HG02943 (cell line): ENCODE results near the gene THAP3.
"Not testable (repeated sequence)": the region's sequence is repeated elsewhere in the genome, so short reads cannot be mapped to it uniquely, and the experiment has no call there.

Experiments
- ATAC-seq: cut with Tn5 transposase; IDR thresholded peaks from one replicate; pipeline ENCODE4 v1.9.1; 2021; ENCODE audit warnings: mild to moderate bottlenecking, low read depth, moderate library complexity; ENCODE audit not compliant: unreplicated experiment

The THAP3 gene

GRCh38 chr1:6590046-6590445 is 34.6 kb upstream of the THAP3 start:
- ATAC-seq: no peak

GRCh38 chr1:6591222-6591621 is 33.4 kb upstream of the THAP3 start:
- no peak for ATAC-seq

- ATAC-seq: no peak
These were observed 33.0 kb upstream of the THAP3 start for GRCh38 chr1:6591644-6592043.

- no peak for ATAC-seq
These were observed 32.2 kb upstream of the THAP3 start for GRCh38 chr1:6592441-6592840.

- ATAC-seq: no peak
These were observed 31.6 kb upstream of the THAP3 start for GRCh38 chr1:6592865-6593593.

GRCh38 chr1:6593810-6594209 is 30.9 kb upstream of the THAP3 start:
- no peak for ATAC-seq

- no peak for ATAC-seq
These were observed 29.5 kb upstream of the THAP3 start for GRCh38 chr1:6594977-6595740.

GRCh38 chr1:6596351-6596750 is 28.3 kb upstream of the THAP3 start:
- no peak for ATAC-seq

- ATAC-seq: no peak
These were observed 27.5 kb upstream of the THAP3 start for GRCh38 chr1:6596886-6597776.

GRCh38 chr1:6597777-6598131 is 26.9 kb upstream of the THAP3 start:
- no peak for ATAC-seq

GRCh38 chr1:6599141-6599975 is 25.3 kb upstream of the THAP3 start:
- ATAC-seq: no peak

- ATAC-seq: not testable (repeated sequence)
These were observed 24.7 kb upstream of the THAP3 start for GRCh38 chr1:6599991-6600390.

- no peak for ATAC-seq
These were observed 24.1 kb upstream of the THAP3 start for GRCh38 chr1:6600410-6601048.

GRCh38 chr1:6601049-6601922 is 23.4 kb upstream of the THAP3 start:
- ATAC-seq: no peak

- ATAC-seq: no peak
These were observed 22.6 kb upstream of the THAP3 start for GRCh38 chr1:6601923-6602668.

- ATAC-seq: peak; percentile 44
These were observed 21.9 kb upstream of the THAP3 start, which contains the start of gene KLHL21 for GRCh38 chr1:6602669-6603237. KLHL21 (minus strand) TSS chr1:6602869; CDS start chr1:6602817, 52 bp downstream.

GRCh38 chr1:6603238-6603914 is 21.3 kb upstream of the THAP3 start:
- no peak for ATAC-seq
